ENCODE results near the gene HAGH.

Gene HAGH

DNA sequence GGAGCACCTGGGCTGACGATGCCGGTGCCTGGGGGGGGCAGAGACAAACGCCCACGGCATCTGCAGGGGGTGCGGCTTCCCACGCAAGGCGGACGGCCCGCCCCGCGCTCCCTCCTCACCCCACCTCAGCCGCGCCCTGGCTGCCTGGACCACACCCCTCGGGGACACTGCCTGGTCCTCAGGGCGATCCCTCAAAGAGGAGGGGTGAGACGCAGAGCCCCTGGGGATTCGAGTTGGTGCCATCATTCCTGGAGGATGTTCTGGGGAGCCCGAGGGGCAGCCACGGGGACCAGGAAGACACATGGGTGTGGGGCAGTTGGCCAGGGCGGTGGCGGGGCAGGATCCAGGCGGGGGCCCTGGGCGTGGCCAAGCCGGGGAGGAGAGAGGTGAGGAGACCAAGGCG, 37.0 kb downstream of the HAGH start:
- Histone ChIP-seq H3K4me1 (ENCODE audit: insufficient read depth, low read length) (peaks cover 5% of the 10 kb centered on the region), H3K9me3 (ENCODE audit: low read length) (no peaks in the 10 kb centered on the region), H3K36me3 (ENCODE audit: insufficient read depth, low read length) (peaks cover 17% of the 10 kb centered on the region), H3K4me3 (ENCODE audit: low read depth in 1 of 2, low read length in 2 of 2) (no peak overlapping the region), H3K9ac (ENCODE audit: low read length) (no peak overlapping the region), H3K27me3 (ENCODE audit: control insufficient read depth in 1 of 2, insufficient read depth in 2 of 2, low read length in 2 of 2) (no peaks in the 10 kb centered on the region), H3K27ac (ENCODE audit: low read depth, low read length) (no peak overlapping the region)

DNA sequence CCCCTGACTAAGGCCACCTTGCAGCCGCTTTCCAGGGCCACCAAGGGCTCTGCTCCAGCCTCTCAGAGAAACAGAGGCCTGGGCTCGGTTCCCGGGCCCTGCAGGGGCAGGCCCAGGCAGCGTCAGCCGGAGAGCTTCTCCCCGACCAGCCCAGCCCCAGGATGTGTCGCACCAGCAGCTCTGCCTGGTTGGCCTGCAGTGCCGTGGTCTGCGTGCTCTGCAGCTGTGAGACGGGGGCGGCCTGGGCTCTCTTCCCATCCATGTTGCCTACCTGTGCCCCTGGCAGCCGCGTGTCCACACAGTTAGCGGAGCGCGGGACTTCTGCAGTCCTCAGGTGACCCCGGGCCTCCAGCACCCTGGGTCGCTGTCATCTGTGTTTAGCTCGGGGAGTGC, 37.9 kb downstream of the HAGH start:
- Histone ChIP-seq H3K4me3 (ENCODE audit: low read depth in 1 of 2, low read length in 2 of 2) (no peak overlapping the region), H3K36me3 (ENCODE audit: insufficient read depth, low read length) (peaks cover 17% of the 10 kb centered on the region), H3K9me3 (ENCODE audit: low read length) (no peaks in the 10 kb centered on the region), H3K27ac (ENCODE audit: low read depth, low read length) (no peak overlapping the region), H3K27me3 (ENCODE audit: control insufficient read depth in 1 of 2, insufficient read depth in 2 of 2, low read length in 2 of 2) (no peaks in the 10 kb centered on the region), H3K4me1 (ENCODE audit: insufficient read depth, low read length) (peaks cover 12% of the 10 kb centered on the region), H3K9ac (ENCODE audit: low read length) (no peak overlapping the region)

DNA sequence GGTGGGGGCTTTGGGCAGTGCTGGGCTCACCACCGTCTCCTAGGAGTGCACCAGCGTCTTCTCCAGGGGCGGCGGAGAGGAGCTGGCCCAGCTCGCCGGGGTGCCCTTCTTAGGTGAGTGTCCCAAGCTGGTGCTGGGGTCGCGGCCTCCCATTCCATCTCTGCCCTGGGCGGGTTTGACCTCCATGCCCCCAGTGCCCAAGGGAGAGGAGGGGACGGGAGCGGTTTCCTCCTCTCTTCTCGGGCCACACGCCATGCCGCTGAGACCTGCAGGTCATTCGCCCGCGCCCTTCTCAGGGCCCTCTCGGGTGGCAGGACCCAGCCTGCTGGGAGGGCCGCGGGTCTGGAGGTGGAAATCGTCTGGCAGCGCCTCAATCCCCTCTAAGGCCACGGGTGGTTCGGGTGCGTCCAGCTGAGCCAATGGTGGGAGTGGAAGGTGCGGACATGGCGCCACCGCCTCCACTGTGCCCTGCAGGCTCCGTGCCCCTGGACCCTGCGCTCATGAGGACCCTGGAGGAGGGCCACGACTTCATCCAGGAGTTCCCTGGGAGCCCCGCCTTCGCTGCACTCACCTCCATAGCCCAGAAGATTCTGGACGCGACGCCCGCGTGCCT, 38.4 kb downstream of the HAGH start:
- no peaks in the 10 kb centered on the region for H3K9me3 ChIP-seq (ENCODE audit: low read length)
- no peak overlapping the region for H3K4me3 ChIP-seq (ENCODE audit: low read depth in 1 of 2, low read length in 2 of 2)
- no peaks in the 10 kb centered on the region for H3K27me3 ChIP-seq (ENCODE audit: control insufficient read depth in 1 of 2, insufficient read depth in 2 of 2, low read length in 2 of 2)
- H3K9ac ChIP-seq (ENCODE audit: low read length): no peak overlapping the region
- peaks cover 13% of the 10 kb centered on the region for H3K4me1 ChIP-seq (ENCODE audit: insufficient read depth, low read length)
- H3K36me3 ChIP-seq (ENCODE audit: insufficient read depth, low read length): peaks cover 17% of the 10 kb centered on the region
- H3K27ac ChIP-seq (ENCODE audit: low read depth, low read length): no peak overlapping the region

DNA sequence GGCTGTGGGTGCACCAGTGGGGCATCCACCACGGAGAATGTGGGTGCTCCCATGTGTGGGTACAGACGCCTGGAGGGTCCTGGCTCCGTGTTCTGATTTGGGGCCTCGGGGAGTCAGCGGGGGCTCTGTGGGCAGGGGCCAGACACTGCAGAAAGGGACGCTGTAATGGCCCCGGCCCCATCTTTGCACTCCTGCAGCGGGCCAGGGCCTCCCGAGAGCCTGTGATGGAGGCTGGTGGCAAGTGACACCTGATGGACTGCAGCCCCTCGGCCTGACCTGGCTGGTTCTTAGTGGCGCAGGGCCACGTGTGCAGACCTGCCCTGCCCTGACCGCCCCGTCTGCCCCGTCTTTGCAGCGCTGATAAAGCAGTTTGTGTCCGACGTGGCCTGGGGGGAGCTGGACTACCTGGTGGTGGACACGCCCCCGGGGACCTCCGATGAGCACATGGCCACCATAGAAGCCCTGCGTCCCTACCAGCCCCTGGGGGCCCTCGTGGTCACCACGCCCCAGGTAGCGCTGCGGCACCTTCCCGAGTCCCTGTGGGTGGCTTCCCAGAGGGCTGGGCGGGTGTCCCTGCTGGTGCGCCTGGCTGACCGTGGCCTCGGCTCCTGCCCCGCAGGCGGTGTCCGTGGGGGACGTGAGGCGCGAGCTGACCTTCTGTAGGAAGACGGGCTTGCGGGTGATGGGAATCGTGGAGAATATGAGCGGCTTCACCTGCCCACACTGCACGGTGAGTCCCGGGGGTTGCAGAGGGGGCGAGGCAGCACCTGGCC, 39.1 kb downstream of the HAGH start:
- H3K9me3 ChIP-seq (ENCODE audit: low read length): no peaks in the 10 kb centered on the region
- H3K9ac ChIP-seq (ENCODE audit: low read length): no peak overlapping the region
- peaks cover 13% of the 10 kb centered on the region for H3K4me1 ChIP-seq (ENCODE audit: insufficient read depth, low read length)
- peaks cover 17% of the 10 kb centered on the region for H3K36me3 ChIP-seq (ENCODE audit: insufficient read depth, low read length)
- H3K4me3 ChIP-seq (ENCODE audit: low read depth in 1 of 2, low read length in 2 of 2): no peak overlapping the region
- no peaks in the 10 kb centered on the region for H3K27me3 ChIP-seq (ENCODE audit: control insufficient read depth in 1 of 2, insufficient read depth in 2 of 2, low read length in 2 of 2)
- no peak overlapping the region for H3K27ac ChIP-seq (ENCODE audit: low read depth, low read length)

DNA sequence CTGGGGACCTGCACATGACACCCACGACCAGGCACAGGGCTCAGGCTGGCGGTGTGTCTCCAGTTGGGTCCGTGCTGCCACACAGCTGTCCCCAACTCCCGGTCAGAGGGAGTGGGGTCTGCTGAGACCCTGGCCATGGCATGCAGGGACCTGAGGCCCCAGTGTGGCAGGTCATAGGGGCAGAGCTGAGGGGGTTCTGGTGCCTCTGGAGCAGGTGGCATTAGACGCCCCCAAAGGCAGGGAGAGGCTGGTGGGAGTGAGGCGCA, 39.6 kb downstream of the HAGH start:
- H3K4me1 ChIP-seq (ENCODE audit: insufficient read depth, low read length): peaks cover 13% of the 10 kb centered on the region

DNA sequence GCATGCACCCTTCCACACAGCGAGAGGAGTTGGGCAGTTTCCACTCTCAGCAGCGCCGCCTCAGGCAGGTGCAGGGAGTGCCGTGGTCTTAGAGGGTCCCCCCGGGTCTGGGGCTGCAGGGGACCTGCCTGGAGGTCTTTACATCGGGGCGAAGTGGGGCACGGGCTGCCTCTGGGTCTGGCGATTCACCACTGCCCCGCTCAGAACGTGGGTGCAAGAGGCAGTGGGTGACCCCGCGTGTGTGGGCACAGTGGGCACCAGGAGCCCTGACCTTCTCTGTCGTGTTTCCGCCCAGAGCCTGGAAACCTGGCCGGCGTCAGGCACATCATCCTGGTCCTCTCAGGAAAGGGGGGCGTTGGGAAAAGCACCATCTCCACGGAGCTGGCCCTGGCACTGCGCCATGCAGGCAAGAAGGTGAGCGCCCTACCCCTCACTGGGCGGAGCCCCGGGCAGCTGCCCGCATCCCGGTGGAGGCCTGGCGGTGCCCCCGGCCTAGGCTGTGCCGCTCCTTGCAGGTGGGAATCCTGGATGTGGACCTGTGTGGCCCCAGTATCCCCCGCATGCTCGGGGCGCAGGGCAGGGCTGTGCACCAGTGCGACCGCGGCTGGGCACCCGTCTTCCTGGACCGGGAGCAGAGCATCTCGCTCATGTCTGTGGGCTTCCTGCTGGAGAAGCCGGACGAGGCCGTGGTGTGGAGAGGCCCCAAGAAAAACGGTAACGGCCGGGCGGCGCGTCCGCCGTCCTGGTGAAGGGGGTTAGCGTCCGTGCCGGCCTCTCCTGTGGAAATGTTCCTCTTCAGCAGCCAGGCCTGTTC, 40.2 kb downstream of the HAGH start:
- Histone ChIP-seq H3K4me3 (ENCODE audit: low read depth in 1 of 2, low read length in 2 of 2) (no peak overlapping the region), H3K27ac (ENCODE audit: low read depth, low read length) (no peak overlapping the region), H3K9ac (ENCODE audit: low read length) (no peak overlapping the region), H3K9me3 (ENCODE audit: low read length) (no peaks in the 10 kb centered on the region), H3K36me3 (ENCODE audit: insufficient read depth, low read length) (peaks cover 17% of the 10 kb centered on the region), H3K4me1 (ENCODE audit: insufficient read depth, low read length) (peaks cover 15% of the 10 kb centered on the region), H3K27me3 (ENCODE audit: control insufficient read depth in 1 of 2, insufficient read depth in 2 of 2, low read length in 2 of 2) (no peaks in the 10 kb centered on the region)

More for the DNA sequence above, 39.6 kb downstream of the HAGH start:
- no peak overlapping the region for H3K4me3 ChIP-seq (ENCODE audit: low read depth in 1 of 2, low read length in 2 of 2)
- no peak overlapping the region for H3K27ac ChIP-seq (ENCODE audit: low read depth, low read length)
- H3K36me3 ChIP-seq (ENCODE audit: insufficient read depth, low read length): peaks cover 17% of the 10 kb centered on the region
- H3K9me3 ChIP-seq (ENCODE audit: low read length): no peaks in the 10 kb centered on the region
- H3K9ac ChIP-seq (ENCODE audit: low read length): no peak overlapping the region
- H3K27me3 ChIP-seq (ENCODE audit: control insufficient read depth in 1 of 2, insufficient read depth in 2 of 2, low read length in 2 of 2): no peaks in the 10 kb centered on the region

DNA sequence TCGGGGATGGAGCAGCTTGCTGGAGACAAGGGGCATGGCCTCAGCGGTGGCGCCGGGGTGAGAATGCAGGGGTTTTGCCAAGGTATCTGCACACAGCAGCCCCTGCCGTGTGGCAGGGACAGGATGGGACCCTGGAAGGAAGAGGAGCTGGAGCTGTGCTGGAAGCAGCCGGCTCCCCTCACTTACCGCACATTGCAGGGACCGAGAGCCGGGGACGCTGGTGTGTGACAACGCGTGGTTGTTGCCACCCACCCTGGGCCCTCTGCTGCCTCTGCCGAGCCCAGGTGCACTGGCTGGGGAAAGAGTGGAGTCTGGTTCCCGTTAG, 40.8 kb downstream of the HAGH start:
- Histone ChIP-seq H3K9me3 (ENCODE audit: low read length) (no peaks in the 10 kb centered on the region), H3K36me3 (ENCODE audit: insufficient read depth, low read length) (peaks cover 20% of the 10 kb centered on the region), H3K9ac (ENCODE audit: low read length) (no peak overlapping the region), H3K4me1 (ENCODE audit: insufficient read depth, low read length) (peaks cover 22% of the 10 kb centered on the region), H3K27ac (ENCODE audit: low read depth, low read length) (no peak overlapping the region), H3K4me3 (ENCODE audit: low read depth in 1 of 2, low read length in 2 of 2) (no peak overlapping the region), H3K27me3 (ENCODE audit: control insufficient read depth in 1 of 2, insufficient read depth in 2 of 2, low read length in 2 of 2) (no peaks in the 10 kb centered on the region)

DNA sequence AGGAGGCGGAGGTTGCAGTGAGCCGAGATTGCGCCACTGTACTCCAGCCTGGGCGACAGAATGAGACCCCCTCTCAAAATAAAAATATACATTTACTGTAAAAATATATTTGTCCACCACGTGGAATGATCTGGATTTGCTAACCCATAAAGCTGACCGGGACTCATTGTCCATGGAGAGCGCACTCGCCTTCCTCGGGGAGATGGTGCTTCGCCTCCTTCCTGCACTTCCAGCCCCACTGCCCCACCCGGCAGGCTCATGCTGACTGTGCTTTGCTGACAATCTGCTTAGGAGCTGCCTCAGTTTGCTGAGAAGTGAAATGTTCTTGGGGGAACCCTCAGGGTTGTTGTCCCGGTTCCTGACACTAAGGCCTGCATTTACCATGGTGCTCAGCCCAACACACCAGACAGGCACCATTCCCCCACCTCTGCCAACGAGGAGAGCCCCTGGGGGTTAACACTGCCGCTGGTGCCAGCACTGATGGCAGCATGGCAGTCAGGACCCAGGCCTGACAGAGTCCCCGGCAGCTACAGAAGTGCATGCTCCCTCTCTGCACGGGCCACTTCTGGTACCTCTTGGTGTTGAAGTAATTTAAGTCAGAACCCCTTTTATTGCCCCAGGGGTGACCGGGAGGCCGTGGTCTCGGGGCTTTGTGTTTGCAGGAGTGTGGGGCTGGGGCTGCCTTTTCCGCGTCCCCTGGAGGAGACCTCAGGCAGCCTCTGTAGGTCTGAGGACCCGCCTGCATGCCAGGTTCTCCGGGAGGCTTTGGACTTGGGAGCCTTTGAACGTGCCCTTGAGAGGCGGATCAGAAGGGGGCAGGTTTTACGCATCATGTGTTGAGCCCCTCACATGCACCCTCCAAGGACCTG, 41.4 kb downstream of the HAGH start:
- Histone ChIP-seq H3K9me3 (ENCODE audit: low read length) (no peaks in the 10 kb centered on the region), H3K36me3 (ENCODE audit: insufficient read depth, low read length) (peaks cover 24% of the 10 kb centered on the region), H3K4me3 (ENCODE audit: low read depth in 1 of 2, low read length in 2 of 2) (no peak overlapping the region), H3K27ac (ENCODE audit: low read depth, low read length) (no peak overlapping the region), H3K27me3 (ENCODE audit: control insufficient read depth in 1 of 2, insufficient read depth in 2 of 2, low read length in 2 of 2) (no peaks in the 10 kb centered on the region), H3K9ac (ENCODE audit: low read length) (no peak overlapping the region), H3K4me1 (ENCODE audit: insufficient read depth, low read length) (peaks cover 25% of the 10 kb centered on the region)

DNA sequence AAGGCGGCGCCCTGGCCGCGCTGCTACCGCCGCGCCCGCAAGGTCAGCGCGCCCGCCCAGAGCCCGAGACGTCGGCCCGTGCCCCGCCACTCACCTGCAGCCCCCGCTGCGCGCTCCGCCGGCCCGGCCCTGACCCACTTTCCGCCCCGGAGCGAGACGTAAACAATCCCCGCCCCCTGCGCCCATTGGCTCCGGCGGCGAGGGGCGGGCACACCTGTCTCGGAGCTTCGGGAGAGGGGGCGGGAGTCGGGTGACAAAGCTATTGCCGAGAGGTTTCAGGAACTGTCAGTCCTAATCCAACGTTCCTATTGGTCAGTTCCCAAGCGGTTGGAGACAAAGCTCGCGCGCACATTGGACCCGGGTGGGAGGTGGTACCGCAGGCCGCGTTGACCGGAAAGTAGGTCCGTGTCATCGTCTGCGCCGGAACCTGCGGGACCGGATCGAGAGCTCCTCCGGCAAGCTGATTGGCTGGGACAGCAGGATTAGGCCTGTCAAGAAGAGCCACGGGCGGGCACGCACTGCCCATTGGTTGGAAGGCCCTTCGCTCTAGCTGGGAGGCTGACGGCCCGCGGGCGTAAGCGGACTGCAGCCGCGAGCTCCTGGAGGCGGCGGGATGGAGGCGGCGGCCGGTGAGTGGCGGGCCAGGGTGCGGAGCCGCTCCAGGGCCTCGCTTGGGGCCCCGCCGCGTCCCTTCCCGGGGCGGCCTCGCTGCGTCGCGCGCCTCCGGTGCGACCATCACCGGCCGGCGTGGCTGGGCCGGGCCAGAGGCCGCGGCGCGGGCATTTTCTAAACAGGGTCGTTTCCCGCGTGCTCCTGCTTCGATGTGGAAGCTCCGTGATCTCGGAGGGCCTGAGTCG, 44.0 kb downstream of the HAGH start, which contains the start of the genes NUBP2 and SPSB3:
Gene NUBP2 (plus strand): TSS at position 553 of the 857 bp plus-strand sequence. CDS start 61 bp downstream, at position 614.
Gene SPSB3 (minus strand): TSS at position 164 of the 857 bp plus-strand sequence. CDS start 1,088 bp downstream, outside the sequence.
- Histone ChIP-seq H3K27ac (ENCODE audit: low read depth, low read length) (peak within 1 kb of the TSS; percentile 80), H3K4me1 (ENCODE audit: insufficient read depth, low read length) (peaks cover 28% of the 10 kb centered on the region), H3K4me3 (ENCODE audit: low read depth in 1 of 2, low read length in 2 of 2) (peak within 1 kb of the TSS; percentile 80 to 97), H3K9me3 (ENCODE audit: low read length) (no peaks in the 10 kb centered on the region), H3K27me3 (ENCODE audit: control insufficient read depth in 1 of 2, insufficient read depth in 2 of 2, low read length in 2 of 2) (no peaks in the 10 kb centered on the region), H3K9ac (ENCODE audit: low read length) (peak within 1 kb of the TSS; percentile 76), H3K36me3 (ENCODE audit: insufficient read depth, low read length) (peaks cover 24% of the 10 kb centered on the region)

DNA sequence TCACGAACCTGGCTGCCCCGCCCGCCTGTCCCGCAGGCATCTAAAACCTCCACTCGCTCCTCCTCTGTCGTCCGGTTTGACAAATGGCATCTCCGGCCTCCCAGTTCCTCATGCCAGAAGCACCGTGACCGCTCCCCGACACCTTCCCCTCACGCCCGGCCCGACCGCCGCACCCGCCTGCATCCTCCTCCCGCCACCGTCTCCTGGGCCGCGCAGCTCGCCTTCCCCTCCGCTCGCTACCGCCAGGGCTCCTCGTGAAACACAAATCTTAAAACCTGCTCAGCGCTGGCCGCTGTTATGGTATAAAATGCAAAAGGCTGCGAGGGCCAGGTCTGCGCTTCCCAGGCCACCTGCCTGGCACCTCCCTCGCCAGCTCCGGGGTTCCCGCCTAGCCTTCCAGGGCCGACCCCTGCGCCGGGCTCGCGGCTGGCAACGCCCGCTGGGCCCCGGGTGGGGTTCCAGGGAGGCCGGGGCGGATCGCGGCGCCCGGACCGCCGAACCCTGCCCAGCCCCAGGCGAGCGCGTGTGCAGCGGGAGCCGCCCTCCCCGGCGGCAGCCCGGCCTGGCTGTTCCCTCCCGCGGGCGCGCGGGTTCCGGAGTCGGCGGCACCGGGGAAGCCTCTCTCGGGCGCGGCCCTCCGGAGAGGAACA, 44.7 kb downstream of the HAGH start:
- no peaks in the 10 kb centered on the region for H3K27me3 ChIP-seq (ENCODE audit: control insufficient read depth in 1 of 2, insufficient read depth in 2 of 2, low read length in 2 of 2)
- H3K4me1 ChIP-seq (ENCODE audit: insufficient read depth, low read length): peaks cover 28% of the 10 kb centered on the region
- peaks cover 24% of the 10 kb centered on the region for H3K36me3 ChIP-seq (ENCODE audit: insufficient read depth, low read length)
- no peaks in the 10 kb centered on the region for H3K9me3 ChIP-seq (ENCODE audit: low read length)
- H3K27ac ChIP-seq (ENCODE audit: low read depth, low read length): peak overlapping the region; percentile 77
- H3K9ac ChIP-seq (ENCODE audit: low read length): peak overlapping the region; percentile 33
- H3K4me3 ChIP-seq (ENCODE audit: low read depth in 1 of 2, low read length in 2 of 2): peak overlapping the region; percentile 65 to 70
